22Rv1 (cell line): ENCODE measurements around the gene PDE4B.

Source experiments
- ZFX ChIP-seq: fragments of 450-650 bp; IDR thresholded peaks from 2 replicates; pipeline ENCODE4 v1.6.1; 2017; ENCODE audit warnings: antibody characterized with exemption, borderline replicate concordance
- TF ChIP-seq, protein P1 (sequence below): fragments of 450-650 bp; IDR thresholded peaks from 2 replicates; pipeline ENCODE4 v1.5.1; 2017; ENCODE audit warnings: mild to moderate bottlenecking

DNA sequence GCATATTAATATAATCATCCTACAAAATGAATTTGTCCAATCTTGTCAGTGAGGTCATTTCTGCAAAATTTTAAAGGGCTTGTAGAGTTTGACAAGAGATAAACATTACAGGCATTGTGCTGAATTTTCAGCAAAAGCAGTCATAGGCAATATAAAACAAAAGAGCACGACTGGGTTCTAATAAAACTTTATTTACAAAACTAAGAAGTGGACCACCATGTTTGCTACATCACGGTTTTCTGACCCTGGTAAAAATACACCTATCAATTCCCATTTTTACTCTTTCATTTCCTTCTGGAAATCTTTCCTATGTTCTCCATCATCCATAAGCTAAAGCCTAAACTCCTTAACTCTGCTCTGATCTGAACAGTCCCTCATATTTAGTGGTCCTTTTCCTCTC lies 511.4 kb downstream of the PDE4B start:
- TF ChIP-seq, protein P1, sequence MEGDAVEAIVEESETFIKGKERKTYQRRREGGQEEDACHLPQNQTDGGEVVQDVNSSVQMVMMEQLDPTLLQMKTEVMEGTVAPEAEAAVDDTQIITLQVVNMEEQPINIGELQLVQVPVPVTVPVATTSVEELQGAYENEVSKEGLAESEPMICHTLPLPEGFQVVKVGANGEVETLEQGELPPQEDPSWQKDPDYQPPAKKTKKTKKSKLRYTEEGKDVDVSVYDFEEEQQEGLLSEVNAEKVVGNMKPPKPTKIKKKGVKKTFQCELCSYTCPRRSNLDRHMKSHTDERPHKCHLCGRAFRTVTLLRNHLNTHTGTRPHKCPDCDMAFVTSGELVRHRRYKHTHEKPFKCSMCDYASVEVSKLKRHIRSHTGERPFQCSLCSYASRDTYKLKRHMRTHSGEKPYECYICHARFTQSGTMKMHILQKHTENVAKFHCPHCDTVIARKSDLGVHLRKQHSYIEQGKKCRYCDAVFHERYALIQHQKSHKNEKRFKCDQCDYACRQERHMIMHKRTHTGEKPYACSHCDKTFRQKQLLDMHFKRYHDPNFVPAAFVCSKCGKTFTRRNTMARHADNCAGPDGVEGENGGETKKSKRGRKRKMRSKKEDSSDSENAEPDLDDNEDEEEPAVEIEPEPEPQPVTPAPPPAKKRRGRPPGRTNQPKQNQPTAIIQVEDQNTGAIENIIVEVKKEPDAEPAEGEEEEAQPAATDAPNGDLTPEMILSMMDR: no peak
- TF ChIP-seq ZFX: no peak
